ENCODE data around the gene RNF5.
"Not testable (repeated sequence)": the region's sequence is repeated elsewhere in the genome, so short reads cannot be mapped to it uniquely, and the experiment has no call there.

The RNF5 gene

GRCh38 chr6:32189742-32190053, 11.5 kb downstream of the RNF5 start:
- DNase-seq (ENCODE audit: low read depth in 2 of 2): no peak

DNA sequence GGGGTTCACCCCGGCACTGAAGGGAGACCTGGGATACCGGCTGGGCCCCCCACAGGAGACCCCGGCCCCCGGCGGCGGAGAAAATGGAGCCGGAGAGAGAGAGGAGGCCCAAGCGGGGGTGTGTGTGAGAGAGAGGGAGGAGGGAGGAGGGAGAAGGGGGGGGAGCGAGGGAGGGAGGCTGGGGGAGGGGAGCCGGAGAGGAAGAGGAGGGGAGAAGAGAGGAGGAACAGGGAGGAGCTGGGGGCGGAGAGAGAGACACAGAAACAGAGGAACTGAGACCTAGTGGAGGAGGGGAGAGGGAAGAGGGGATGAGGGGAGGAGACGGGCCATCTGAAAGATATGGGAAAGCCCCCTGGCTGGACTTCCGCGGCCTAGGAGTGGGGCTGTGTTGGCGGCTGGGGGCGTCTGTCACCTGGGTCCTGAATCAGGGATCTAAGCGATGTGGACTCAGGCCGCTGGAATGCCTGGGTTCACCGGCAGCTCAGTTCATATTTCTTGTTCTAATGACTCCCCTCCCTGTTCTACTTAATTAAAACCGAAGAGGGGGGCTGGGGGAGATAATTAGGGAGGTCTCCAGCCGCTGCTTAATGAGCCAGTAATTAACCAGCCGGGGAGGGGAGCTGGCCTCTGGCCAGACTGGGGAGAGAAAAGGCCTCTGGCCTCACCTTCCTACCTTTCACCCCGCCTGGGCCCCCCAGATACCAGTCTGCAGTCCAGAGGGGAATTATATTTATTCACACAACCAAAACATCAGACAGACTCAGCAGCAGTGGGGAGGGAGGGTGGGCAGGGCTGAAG, 12.0 kb downstream of the RNF5 start, which contains the start of gene PBX2:
Gene PBX2 (minus strand): TSS at position 149 of the 798 bp plus-strand sequence. CDS start 287 bp downstream, outside the sequence.
- DNase-seq (ENCODE audit: low read depth in 2 of 2): peak; percentile 64 to 82

DNA sequence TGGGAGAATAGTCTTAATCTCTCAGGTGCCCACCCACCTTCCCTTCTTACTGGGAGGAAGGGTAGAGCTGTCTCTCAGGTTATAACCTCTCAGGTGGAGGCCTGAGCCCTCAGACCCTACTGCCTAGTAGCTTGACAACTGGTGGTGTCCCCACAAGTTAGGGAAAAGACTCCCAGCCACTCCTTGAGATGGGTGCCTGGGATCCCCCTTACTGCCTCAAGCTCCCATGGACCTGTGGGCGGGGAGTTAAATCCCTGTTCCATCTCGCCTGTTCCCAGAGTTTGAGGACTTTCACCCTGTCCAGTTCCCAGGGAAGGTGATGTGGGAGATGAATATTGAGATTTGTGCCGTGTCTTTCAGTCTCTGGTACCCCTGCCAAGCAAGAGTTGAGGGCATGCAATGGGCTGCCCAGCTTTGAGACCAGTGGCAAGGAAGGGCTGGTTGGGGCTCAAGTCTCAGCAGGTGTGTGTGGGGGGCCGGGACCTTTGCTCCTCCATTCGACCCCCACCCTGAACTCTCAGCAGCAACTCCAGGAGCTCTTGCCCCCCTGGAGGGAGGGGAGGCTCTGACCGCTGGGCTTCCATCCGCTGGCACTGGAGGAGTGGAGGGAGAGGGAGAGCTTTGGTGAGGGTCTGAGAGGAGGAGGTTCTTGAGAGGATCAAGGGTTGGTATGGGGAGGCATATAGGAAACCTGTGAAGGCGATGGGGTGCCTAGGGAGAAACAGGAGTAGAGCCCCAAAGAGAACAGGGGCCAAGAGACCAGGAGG, 12.9 kb downstream of the RNF5 start:
- no peak for DNase-seq (ENCODE audit: low read depth in 2 of 2)

DNA sequence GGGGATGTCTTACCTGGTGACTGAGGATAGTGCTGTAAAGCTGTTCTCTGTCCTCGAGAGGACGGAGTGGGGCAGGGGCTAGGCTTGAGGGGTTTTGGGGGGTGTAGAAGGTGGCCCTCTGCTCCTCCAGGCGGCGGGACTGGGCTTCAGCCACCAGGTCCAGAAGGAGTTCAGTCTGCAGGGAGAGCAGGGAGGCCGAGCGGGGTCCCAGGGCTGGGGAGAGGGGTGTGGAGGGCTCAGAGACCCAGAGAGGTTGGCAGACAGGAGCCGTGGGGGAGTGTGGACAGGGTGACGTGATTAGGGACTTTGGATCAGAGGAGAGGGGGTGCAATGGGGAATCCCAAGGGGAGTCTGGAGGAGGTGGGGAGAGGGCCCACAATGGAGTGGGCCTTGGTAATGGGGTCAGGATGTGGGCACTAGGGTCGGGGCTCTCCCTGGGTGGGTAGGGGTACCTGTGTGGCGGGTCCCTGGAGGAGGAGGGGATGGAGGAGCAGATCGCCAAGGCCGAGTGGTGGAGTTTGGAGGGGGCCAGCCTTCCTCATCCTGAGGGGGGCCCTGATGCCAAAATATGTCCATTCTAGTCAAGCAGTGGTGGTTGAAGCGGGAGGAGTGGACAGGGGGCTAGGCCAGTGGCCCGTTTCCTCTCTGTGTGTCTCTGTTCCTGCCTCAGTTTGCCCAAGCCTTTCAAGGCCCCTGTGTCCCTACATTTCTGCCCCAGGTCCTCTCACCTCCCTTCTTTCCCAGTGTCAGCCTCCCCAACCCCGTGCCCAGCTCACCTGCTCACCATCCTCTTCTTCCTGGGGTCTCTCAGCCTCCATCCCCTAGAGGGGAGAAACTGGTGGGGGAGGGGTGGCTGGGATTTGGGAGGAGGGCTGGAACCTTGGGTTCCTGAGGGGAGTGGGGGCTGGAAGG, 13.7 kb downstream of the RNF5 start:
- no peak for DNase-seq (ENCODE audit: low read depth in 2 of 2)

GRCh38 chr6:32192608-32193039, 14.4 kb downstream of the RNF5 start, which contains the start of gene GPSM3:
Gene GPSM3 (minus strand): TSS chr6:32192643. CDS start chr6:32192513, 130 bp downstream.
- no peak for DNase-seq (ENCODE audit: low read depth in 2 of 2)

- not testable (repeated sequence) for DNase-seq (ENCODE audit: low read depth in 2 of 2)
Observed at GRCh38 chr6:32193096-32193495, 14.9 kb downstream of the RNF5 start.

GRCh38 chr6:32194388-32194787, 16.2 kb downstream of the RNF5 start:
- no peak for DNase-seq (ENCODE audit: low read depth in 2 of 2)

- DNase-seq (ENCODE audit: low read depth in 2 of 2): no peak
Observed at GRCh38 chr6:32194825-32195651, 16.8 kb downstream of the RNF5 start.

DNA sequence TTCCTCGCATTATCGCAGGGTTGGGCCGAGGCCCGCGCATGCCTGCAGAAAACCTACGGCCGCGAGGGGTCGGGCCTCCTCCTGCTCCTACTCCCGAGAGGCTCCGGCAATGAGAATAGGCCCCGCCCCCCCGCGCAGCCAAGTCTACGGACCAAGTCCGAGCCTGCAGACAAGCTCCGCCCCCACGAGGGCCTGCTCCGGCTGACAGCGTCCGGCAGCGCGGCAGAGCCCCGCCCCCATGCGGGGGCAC, 17.4 kb downstream of the RNF5 start:
- DNase-seq (ENCODE audit: low read depth in 2 of 2): peak; percentile 100

DNA sequence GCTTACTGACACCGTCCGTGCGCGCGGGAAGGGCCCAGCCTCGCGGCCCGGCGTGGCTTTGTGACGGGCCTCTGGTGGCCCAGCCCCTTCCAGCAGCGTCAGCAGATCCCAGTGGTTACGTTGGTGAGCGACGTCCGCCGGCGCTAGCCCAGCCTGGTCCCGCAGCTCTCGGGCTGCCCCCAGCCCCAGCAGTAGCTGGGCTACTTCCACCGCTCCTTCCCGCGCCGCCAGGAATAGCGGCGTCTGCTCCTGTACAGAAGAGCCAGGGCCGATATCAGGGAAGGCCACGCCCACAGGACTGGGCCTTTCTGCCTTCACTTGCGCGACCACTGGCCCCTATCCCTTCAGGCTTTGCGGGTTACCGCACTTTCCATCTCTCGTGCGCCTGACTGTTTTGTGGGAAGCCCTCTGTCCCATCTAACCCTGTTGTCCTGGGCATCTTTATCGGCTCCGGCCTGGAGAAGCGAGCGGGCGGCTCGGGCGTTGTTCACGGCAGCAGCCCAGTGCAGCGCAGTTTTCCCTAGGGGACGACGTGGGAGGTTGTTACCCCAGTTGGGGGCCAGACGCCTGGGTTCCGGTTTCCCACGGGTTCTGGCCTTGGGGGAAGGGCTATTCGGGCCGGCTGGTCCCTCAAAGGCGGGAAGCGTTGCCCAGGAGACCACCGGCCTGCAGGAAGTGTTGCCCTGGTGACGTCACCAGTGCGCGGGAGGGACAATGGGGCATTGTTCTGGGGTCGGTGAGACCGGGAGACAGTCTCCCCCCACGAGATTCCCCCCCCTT, 17.9 kb downstream of the RNF5 start:
- peak in 1 of 2 donors; percentile 53 for DNase-seq (ENCODE audit: low read depth in 2 of 2)

- DNase-seq (ENCODE audit: low read depth in 2 of 2): no peak
Observed at GRCh38 chr6:32196682-32197616, 18.7 kb downstream of the RNF5 start.

DNA sequence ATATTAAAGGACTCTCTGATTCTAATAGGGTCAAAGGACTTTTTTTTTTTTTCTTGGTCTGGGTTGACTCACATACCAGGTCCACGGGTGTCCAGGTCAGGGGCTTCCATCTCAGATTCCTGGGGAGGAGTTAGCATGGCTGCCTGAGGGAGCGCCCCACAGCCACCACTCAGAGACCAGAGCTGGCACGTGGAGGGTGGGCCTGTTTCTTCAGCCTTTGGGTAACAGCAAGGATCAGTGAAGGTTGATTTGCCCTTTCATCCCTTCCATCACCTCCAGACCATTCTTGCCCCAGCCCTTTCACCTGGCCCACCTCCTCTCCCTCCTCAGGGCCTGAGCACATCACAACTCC, 20.1 kb downstream of the RNF5 start:
- DNase-seq (ENCODE audit: low read depth in 2 of 2): no peak

DNA sequence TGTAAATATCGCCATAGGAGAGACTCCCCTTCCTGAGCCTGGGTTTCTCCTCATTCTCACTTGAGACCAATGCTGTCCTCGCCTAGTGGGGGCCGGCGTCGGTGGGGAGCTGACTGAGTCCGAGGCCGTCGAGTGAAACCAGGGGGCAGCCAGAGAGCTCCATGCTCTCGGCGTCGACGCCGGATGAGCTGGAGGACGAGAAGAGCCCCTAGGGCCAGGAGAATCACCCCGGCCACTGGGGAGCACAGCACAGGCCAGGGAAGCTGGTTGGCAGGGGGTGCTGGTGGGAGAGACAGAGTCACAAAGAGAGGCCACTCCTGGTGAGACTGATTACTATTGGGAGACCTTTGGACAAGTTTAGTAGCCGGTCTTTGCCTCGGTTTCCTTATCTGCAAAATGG, 20.7 kb downstream of the RNF5 start:
- DNase-seq (ENCODE audit: low read depth in 2 of 2): no peak

DNA sequence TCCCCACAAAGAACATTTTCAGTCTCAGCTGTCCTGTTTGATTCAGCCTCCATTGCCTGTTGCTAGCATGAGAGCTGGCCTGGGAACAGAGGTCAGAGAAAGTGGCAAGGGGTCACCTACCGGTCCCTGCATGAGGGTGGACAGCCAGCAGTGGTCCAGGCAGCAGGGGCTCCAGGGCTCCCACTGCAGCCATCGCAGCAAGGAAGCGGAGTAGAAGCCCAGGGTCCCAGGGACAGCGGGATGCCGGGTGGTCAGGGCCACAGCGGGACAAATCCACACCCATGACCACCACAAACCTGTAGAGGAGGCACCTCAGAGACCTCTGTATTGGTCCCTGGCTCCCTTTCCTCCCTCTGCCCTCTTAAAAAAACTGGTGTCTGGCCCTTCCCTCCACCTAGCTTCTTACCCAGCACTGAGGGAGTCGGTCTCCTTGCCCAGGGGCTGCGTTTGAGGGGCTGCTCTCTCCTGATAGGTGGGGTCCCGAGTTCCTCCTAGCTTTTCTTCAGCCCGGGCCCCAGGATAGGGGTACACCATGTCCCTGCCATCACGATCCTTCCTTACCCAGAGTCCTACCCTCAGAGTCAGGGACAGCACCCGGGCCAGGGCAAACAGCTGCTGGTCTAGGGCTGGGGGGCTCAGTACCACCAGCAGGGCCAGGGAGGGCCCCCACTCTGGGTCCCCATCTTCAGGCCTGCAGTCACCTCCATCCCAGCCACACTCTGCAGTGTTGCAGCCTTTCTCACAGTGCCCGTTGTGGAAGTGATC, 22.7 kb downstream of the RNF5 start:
- no peak for DNase-seq (ENCODE audit: low read depth in 2 of 2)

DNA sequence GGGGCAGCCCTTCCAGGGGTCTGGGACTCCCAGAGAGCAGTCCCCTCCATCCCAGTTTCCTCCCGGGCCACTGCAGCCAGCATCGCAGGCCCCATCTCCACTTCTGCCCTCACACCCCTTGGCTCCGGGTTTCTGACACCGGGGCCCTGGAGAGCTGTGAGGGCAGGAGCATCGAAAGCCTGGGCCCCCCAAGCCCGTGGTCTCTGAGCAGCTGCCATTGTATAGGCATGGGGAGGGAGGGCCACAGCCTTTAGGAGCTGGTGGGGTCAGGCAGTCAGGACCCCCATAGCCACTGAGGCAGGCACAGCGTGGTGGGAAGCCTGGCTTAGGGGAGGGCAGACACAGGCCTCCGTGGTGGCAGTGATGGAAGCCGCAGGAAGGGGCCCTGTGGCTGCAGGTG, 24.0 kb downstream of the RNF5 start:
- no peak for DNase-seq (ENCODE audit: low read depth in 2 of 2)

DNA sequence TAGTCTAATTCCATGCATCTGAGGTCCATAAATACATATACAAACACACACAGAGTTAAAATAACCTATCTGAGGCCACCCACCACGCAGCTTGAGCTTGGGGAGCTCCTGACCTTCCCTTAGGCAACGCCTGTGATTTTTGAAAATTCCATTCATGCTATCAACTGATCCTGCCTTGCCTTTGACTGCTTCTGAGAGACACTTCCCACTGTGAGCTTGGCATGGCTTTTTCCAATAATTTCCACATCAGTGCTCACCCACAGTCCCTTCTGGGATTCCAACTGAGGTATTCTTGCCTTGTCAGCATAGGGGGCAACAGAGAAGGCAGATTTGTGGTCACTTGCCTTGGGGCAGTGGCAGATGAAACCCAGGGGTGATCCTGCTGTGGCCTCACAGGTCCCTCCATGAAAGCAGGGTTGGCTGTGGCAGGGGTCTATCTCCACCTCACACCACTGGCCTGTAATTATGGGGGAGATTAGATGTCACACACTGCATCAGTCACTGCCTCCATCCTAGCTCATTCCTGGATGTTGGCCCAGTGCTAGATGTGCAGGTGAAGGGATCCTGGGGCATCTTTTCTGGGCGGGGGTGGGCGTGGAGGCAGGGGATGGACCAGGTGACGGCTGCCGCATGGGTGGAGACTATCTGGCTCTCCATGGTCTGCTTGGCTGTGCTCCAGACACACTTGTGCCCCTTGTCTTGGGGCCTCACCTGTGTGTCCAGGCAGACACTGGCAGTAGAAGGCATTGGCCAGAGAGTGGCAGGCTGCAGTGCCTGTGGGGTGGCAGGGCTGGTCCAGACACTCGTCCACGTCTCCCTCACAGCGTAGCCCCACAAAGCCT, 25.4 kb downstream of the RNF5 start:
- DNase-seq (ENCODE audit: low read depth in 2 of 2): no peak

GRCh38 chr6:32204268-32204715, 26.1 kb downstream of the RNF5 start:
- DNase-seq (ENCODE audit: low read depth in 2 of 2): no peak

GRCh38 chr6:32208996-32209395, 30.8 kb downstream of the RNF5 start:
- no peak for DNase-seq (ENCODE audit: low read depth in 2 of 2)

All from stimulated activated CD4-positive, alpha-beta T cell treated with anti-CD3 and anti-CD28 coated beads, Interleukin-15, amount 100 ng/mL, for 48 hours (primary cell).